GM18867 (cell line): ENCODE data around the gene PRTG.
"Not testable (repeated sequence)": the region's sequence is repeated elsewhere in the genome, so short reads cannot be mapped to it uniquely, and the experiment has no call there.

ENCODE experiments used
- ATAC-seq: cut with Tn5 transposase; IDR thresholded peaks from one replicate; pipeline ENCODE4 v1.9.1; 2021; ENCODE audit warnings: mild to moderate bottlenecking, moderate library complexity; ENCODE audit not compliant: unreplicated experiment

Gene PRTG

DNA sequence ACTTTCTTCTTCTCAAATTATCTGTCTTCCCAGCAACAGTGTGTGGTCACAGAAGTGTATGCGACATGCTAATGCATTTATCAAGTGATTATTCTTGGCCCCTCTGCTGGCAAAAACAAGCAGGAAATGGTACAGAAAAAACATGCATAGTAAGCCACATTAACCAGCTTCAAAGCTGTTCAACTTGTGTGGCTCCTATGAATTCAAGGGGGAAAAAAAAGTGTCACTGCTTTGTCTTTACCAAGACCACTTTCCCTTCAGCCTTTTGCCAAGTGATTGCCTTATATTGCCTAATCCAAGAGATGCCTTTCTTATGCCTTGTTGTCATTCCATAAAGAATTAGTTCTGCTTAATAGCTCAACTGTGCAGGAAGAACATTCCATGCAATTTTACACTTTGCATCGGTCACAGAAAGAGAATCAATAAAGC lies 39.1 kb downstream of the PRTG start:
- no peak for ATAC-seq

DNA sequence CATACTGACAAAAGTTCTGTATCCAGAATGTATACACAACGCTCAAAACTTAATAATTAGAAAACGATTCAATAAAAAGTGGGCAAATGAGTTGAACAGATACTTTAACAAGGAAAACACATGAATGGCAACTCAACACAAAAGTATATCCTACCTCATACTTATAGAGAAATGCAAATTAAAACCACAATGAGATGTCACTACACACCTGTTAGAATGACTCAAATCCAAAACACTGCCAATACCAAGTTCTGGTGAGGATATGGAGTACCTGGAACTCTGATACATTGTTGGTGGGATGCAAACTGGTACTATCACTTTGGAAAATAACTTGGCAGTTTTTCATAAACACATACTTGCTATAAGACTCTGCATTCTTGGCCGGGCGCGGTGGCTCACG lies 42.1 kb downstream of the PRTG start:
- ATAC-seq = no peak

DNA sequence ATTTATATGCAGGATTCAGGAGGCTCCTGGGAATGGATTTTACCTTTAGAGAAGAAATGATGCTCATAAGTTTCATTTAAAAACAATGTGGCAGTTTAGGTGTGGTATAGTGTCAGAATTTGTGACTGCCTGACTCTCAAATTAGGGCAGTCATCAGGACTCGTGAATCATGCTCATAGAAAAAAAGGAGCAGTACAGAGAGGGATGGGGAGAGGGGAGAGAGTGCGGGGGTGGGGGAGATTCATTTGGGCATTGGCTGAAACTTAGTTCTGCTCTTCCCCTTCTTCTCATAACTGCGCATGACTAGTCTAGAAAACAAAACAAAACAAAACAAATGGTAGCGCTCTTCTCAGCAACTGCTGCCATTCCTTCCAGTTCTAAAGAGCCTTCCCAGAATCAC lies 44.3 kb downstream of the PRTG start:
- no peak for ATAC-seq

DNA sequence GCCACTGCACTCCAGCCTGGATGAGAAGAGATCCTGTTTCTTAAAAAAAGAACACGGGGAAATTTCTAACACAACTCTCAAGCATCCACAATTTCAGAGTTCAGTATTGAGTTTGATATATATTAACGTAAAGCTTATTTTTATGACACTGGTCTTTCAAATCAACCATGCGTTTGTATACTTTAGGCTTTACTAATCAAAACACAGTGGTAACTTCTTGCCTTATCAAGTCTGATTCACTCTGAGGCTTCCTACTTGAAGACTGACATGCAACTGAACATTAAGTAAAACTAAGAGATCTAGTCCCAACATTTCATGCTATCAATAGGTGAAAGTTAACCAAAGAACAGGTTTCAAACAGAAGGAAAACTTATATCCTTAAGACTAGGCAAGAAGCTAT lies 46.7 kb downstream of the PRTG start:
- ATAC-seq = no peak

DNA sequence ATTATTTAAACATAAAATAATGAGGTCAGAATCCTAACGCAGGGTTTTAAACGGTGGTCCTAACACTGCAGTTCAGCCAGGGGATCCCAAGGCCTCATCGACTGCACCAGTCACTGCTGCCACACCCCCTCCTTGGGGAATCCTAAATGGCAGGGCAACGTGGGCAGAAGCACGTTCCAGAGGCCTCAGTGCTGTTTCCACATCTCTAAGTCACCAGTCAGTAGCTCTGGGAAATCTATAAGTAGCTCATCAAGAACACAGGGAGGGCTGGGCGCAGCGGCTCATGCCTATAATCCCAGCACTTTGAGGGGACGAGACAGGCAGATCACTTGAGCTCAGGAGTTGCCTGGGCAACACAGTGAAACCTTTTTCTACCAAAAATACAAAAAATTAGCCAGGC lies 47.5 kb downstream of the PRTG start:
- no peak for ATAC-seq

DNA sequence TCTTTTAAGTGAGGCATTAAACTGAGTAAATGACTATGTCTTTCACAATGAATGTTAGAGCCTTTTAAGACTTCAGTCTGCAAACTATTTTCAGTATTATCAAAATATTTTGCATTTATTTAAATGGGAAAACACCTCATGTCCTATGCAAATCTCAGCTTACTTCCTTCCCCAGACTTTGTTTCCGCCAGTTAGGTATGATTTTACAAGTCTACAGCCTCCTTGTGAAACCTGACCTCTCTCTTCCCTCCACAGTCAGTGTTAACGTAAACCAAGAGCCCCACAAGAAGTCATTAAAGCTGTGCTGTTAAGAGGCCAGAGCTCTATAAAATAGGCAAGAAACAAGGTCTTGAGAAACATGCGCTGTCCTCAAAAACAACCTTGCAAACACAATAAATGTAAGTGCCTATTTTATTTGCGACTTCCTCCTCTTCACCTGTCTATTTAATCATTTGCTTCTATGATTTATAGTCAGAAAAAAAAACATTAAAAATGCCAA lies 48.3 kb downstream of the PRTG start:
- ATAC-seq = peak; percentile 97

DNA sequence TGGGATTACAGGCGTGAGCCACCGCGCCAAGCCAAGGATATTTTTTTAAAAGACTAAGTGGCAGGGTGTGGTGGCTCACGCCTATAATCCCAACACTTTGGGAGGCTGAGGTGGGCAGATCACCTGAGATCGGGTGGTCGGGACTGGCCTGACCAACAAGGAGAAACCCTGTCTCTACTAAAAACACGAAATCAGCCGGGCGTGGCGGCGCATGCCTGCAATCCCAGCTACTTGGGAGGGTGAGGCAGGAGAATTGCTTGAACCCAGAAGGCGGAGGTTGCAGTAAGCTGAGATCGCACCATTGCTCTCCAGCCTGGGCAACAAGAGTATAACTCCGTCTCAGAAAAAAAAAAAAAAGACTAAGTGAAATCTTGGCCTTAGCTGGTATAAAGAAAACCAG lies 49.8 kb downstream of the PRTG start:
- not testable (repeated sequence) for ATAC-seq

DNA sequence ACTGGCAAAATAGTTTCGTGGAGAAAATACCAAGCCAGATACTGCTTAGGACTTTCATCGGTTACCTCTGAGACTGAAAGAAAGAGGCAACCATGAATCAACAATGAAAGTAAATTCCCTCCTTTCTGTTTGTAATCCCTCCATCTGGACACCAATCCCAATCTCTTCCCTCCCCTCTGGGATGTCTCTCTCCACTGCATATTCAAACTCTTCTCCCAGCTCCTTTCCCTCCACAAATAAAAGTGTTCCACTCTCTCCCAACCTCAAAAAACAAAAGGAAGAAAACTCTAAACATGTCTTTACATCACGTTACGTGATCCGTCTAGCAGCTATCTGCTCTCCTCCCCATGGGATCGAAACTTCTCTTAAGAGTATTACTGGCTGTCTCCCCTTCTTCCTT lies 55.2 kb downstream of the PRTG start:
- ATAC-seq = no peak

DNA sequence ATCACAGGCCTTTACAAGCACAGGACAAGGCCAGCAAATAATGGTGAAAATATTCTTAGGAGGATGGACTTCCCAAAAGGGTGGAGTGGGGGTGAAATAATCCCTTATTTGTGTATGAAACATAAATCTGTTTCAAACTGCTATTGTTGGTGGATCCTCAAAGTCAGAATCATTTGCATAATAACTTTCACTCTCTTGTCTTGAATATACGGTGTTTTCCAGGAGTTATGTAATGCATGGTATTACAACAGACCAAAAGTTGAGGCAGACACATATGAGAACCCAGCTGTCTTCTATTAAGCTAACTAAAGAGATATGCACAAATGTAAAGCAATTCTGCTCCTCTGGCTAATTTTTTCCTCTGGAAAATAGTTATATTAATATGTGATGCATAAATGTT lies 57.7 kb downstream of the PRTG start:
- ATAC-seq = peak; percentile 81

DNA sequence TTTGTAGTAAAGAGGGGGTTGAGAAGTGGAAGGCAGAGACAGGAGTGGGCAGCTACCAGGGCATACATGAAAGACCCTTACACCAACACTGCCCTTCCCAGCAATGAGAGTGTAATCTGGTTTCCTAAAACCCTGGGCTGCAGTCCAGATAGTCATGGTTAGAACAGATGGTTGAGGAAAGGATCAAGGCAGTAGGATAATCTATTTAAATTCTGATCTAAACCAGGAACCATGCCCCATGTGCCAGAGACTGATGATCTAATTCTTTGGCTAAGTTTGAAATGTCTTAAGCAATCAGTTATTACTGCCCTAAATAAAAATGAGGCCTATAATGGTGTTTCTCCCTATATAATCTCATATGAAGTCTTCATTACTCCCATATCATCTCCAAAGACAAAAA lies 59.6 kb downstream of the PRTG start:
- no peak for ATAC-seq

DNA sequence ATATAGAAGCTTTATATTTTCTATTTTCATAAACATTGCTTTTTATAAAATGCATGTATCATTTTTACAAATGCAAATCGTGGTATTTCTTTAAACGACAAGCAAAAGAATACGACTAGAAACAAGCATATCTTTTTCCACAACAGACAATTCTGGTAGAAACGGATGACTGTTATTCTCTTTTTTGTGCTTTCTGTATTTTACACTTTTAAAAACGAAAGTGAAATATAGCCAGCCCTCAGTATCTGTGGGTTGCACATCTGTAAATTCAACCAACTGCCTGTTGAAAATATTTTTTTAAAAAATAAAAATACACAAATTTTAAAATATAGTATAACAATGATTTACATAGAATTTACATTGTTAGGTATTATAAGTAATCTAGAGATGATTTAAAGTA lies 61.3 kb downstream of the PRTG start:
- peak; percentile 70 for ATAC-seq

DNA sequence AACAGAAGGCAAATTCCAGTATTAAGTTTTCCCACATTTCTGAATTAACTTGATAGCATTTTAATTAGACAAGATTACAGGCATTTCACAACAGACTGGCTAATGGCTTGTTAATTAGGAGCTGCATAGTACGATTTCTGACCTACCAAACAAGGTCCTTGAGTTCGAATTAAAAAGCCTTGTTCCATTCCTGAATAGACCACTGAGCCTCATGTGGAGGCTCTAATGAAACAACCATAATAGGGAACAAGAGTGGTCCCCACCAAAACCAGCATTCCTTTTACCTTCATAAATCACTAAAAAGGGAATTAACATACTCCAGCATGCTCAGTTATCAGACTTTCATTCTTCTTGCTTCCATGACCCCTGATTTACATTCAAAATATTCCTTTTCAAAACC lies 66.4 kb downstream of the PRTG start:
- no peak for ATAC-seq

DNA sequence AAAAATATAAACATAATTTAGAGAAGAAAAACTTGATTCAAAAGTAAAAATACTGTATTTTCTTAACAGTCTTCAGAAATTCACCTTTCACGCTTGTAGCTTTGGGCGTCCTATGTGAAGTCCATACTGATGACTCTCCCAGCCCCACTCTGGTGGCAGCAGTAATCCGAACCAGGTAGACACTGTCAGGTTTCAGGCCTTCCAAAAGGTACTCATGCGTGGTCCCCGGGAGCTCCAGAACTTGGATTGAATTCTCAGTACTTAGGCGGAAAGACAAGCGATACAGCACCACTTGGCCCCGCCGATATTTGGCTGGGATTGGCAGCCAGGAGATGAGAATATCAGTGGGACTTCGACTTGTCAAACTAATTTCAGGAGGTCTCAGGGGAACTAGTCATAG lies 69.7 kb downstream of the PRTG start:
- ATAC-seq = no peak

DNA sequence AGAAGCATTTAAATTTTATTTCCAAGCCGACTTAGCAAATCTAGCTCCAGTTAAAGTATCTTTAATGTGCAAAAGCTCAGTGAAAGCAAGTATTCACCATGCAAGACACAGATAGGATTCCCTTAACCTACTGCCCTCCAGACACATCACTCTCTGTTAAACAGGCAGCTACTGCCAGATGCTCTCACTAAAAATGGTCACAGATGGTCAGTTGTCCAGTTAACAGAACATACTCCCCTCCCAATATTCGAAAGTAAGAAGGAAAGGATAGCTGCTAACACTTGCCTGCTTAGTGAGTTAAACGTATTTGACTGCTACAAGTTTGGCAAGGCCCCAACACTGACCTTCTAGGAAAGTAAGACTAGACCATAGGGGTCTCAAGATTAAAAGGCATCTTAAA lies 73.7 kb downstream of the PRTG start:
- ATAC-seq = no peak

DNA sequence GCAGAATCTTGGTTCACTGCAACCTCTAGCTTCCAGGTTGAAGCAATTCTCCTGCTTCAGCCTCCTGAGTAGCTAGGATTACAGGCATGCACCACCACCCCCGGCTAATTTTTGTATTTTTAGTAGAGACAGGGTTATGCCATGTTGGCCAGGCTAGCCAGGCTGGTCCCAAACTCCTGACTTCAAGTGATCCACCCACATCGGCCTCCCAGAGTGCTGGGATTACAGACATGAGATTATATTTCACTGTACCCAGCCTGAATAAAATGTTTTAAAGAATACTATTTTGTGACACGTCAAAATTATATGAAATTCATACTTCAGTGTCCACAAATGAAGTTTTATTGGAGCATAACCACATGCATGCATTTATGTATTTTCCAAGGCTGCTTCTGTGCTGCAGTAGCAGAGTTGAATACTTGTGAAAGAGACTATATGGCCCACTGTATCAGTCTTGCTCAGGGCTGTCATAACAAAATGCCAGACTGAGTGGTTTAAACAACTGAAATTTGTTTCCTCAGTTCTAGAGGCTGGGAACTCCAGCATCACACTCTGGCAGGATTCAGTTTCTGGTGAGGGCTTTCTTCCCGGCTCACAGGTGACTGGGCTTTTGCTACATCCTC lies 77.2 kb downstream of the PRTG start:
- no peak for ATAC-seq

DNA sequence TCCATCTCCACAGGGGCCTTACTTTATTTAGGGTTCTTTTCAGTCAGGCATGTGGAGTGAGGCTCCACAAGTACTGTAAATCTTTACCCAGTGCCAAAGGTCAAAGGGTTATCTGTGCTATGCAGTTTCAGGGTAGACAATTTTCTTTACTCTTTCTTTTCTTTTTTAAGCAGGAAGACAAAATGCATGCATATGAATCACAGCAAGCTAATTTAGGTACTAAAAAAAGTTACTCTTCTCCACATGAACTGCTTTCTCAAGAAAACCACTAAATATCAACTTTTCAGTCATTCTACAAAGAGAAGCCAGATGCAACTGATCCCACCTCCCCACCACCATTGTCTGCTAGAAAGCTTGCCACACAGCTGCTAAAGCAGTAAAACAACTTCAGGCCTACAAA lies 81.5 kb downstream of the PRTG start:
- ATAC-seq = no peak

DNA sequence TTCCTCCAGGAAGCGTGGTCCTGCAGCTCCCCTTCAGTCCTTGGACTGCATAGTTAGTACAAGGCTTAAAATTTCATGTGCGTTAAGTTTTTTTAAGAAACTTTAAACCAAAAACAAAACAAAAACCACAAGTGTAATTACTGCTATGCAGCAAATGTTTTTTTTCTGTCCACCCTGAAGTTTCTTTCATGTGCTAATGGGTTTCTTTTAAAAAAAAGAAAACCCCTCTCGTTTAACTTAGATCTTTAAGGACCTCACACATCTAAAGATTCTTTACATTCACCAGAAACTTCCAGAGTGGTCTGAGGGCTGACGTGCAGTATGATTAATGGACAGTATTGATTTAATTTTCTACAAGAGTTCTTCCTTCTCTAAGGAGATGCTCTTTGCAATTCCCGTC lies 82.8 kb downstream of the PRTG start:
- ATAC-seq = no peak

DNA sequence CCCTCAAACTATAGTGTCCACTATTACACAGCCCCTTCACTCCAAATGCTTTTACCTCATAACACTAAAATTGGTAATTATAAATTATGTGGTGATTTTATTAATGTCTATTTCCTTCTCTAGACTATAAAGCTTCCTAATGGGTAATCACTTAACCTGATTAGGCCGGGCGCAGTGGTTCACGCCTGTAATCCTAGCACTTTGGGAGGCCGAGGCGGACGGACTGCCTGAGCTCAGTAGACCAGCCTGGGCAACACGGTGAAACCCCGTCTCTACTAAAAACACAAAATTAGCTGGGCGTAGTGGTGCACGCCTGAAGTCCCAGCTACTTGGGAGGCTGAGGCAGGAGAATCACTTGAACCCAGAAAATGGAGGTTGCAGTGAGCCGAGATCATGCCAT lies 83.5 kb downstream of the PRTG start:
- ATAC-seq = no peak

DNA sequence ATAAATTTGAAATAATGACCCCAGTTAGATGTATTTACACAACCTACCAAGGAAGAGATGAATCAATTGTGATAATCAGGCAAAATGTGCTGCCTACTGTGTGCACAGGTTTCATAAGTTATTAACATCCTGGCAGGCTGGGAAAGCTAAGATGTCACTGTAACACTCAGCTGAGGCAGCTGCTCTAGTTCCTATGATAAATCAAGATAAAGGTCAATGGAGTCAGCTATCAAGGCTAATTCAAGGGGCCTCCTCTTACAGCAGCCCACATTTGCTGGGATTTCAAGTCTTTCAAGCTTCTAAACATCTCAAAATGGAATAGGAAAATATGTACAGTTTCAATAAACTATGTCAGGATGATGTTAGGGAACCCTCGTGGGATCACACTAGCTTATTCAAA lies 84.1 kb downstream of the PRTG start:
- no peak for ATAC-seq

DNA sequence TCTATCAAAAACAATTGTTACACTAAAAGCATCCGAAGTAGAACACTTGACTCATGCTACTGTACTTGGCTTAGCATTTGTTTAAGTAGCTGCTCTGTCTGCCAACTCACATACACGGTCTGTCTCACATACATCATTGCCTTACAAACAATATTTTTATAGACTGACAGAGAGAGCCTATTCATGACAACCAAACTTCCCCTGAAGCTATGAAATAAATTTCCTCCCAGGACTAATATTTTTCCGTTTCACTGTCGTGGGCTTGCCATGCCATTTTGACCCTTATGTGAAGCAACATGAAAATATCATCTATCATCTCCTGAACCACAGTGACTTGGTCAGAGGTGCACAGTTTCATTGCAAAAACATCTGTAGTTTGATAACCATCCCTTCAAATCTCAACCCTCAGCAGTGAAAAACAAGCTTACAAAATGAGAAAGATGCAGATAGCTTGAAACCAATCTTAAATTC lies 88.4 kb downstream of the PRTG start:
- no peak for ATAC-seq

DNA sequence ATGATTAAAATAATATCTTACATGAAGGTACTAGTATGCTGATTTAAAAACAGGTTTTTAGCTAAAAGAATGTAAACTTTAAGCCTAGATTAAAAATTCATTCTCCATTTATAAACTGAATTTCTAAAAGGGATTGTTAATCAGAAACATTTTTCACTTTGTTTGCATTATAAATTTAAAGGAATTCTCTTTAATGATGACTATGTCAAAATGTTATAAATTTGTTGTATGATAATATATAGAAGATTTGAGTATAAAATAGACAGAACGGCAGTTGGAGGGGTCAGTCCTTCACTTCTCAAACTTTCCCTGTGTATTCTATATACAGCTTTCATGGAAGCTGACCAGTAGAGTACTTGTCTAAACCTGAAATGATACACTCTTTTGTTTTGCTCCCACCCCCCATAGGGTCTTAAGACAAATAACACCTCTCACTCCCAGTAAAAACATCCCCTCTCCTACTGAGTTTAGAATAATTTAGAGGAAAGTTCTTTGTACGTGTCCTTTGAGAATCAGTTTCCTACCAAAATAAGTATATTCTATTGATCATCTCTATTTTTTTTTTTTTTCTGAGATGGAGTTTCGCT lies 90.0 kb downstream of the PRTG start:
- no peak for ATAC-seq

DNA sequence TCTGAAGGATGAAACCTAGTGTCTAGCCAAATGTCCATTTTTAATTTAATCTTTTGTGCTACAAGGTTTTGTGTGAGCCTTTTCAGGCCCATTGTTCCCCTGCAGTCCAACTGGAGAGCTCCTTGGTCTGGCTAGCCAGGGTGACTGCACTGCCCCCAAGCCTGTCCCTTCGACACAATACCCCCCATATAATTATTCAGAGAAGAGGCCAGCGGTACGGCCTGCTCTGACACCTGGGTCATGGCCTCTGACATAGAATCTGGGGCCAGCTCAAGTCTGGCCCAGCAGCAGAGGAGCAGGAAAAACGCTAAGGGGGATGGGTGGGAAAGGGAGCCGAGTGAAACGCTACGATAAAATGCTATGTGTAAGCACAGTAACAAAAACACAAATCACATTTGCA lies 90.6 kb downstream of the PRTG start:
- ATAC-seq = no peak

DNA sequence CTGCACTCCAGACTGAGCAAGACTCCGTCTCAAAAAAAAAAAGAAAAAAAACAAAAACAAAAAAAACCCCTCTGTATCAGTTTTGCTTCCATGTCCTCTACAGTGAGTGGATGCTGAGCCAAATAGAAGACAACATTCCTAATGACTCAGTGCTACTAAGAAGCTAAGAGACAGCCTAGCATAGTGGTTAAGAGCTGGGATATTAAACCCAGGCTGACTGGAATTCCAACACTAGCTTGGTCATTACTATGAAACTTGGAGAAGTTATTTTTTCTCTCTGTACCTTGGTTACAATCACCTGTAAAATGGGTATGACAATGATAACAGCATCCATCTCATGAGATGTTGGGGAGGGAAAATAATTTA lies 93.9 kb downstream of the PRTG start:
- no peak for ATAC-seq
